ENCODE data around the gene LEUTX. TPM values are rescaled to one million over a fixed set of nuclear protein-coding genes. Genes with fewer than 3 reads are reported as not detected.
"Not testable (repeated sequence)": the region's sequence is repeated elsewhere in the genome, so short reads cannot be mapped to it uniquely, and the experiment has no call there.

LEUTX gene
- total RNA-seq, 2 donors from 2014 or later, result not detected

- H3K36me3 Mint-ChIP-seq, result no peaks in the 10 kb centered on the region
- DNase-seq (ENCODE audit: low spot score in 2 of 2) (no peak), ATAC-seq (peak in 1 of 2 donors; percentile 75)
- H3K27ac Mint-ChIP-seq, result no peak overlapping the region
- H3K9me3 Mint-ChIP-seq, result no peaks in the 10 kb centered on the region
Measured at GRCh38 chr19:39759457-39760184, 19.0 kb upstream of the LEUTX start.

- DNase-seq (ENCODE audit: low spot score in 2 of 2); H3K9me3 Mint-ChIP-seq: not testable (repeated sequence)
Measured at GRCh38 chr19:39761851-39762250, 16.8 kb upstream of the LEUTX start.

GRCh38 chr19:39765091-39766076, 13.3 kb upstream of the LEUTX start:
- Mint-ChIP-seq H3K9me3 (no peaks in the 10 kb centered on the region), H3K36me3 (peaks cover 0 to 6% of the 10 kb centered on the region in 2 donors), H3K27ac (no peak overlapping the region)
- DNase-seq (ENCODE audit: low spot score in 2 of 2) (peak in 1 of 2 donors; percentile 42), ATAC-seq (no peak)

More at GRCh38 chr19:39761851-39762250, 16.8 kb upstream of the LEUTX start:
- not testable (repeated sequence) for H3K27ac Mint-ChIP-seq, H3K36me3 Mint-ChIP-seq, ATAC-seq

DNA sequence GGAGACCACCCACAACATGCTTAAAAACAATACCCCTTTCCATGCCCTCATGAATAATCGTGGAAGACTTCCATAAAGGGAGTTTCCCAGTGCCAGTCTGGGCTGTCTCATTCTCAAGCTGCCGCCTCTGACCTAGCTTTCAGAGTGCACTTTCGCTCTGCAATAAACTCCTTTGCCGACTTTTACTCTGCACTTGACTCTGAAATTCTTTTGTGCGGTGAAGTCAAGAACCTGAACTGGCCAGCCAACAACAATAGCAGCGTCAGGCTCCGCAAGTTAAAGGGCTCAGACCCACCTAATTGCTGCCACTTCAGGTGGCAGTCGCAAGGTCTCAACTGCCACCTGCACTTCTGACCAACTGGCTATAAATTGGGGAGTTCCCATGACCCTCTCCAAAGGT, 10.3 kb upstream of the LEUTX start:
- Mint-ChIP-seq H3K9me3 (no peaks in the 10 kb centered on the region), H3K36me3 (peaks cover 0 to 6% of the 10 kb centered on the region in 2 donors), H3K27ac (no peak overlapping the region)
- ATAC-seq (peak in 1 of 2 donors; percentile 24), DNase-seq (ENCODE audit: low spot score in 2 of 2) (no peak)

DNA sequence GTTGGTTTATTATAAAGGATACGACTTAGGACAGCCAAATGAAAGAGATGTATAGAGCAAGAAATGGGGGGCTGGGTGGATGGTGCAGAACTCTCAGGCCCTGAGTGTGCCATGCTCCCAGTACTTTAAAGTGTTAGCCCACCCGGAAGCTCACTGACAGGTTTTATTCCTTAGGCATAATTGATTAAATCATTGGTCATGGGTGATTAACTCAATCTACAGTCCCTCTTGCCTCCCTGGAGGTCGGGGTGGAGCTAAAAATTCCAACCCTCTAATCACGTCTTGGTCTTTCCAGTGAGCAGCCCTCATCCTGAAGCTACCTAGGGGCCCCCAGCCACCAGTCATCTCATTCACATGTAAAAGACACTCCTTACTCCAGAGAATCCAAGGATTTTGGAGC, 9.9 kb upstream of the LEUTX start:
- no peak for ATAC-seq
- H3K36me3 Mint-ChIP-seq, result peaks cover 0 to 6% of the 10 kb centered on the region in 2 donors
- DNase-seq (ENCODE audit: low spot score in 2 of 2), result no peak
- no peak overlapping the region for H3K27ac Mint-ChIP-seq
- no peaks in the 10 kb centered on the region for H3K9me3 Mint-ChIP-seq

DNA sequence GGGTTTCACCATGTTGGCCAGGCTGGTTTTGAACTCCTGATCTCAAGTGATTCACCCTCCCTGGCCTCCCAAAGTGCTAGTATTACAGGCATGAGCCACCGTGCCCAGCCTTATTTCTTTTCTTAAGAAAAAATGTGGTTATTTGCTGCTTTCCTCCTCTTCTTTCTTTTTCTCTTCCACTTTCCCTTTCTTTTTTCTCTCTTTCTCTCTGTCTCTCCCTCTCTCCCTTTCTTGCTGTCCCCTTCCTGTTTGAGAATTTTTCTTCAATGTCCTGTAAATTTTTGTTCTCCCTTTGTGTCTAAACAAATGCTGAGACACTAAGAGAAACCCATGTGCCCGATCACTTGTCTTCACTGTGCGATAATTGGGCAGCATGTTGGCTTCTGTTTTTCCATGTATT, 2.2 kb downstream of the LEUTX start:
- no peak for ATAC-seq
- DNase-seq (ENCODE audit: low spot score in 2 of 2), result no peak
- Mint-ChIP-seq H3K9me3 (no peaks in the 10 kb centered on the region), H3K27ac (no peak overlapping the region), H3K36me3 (no peaks in the 10 kb centered on the region)

DNA sequence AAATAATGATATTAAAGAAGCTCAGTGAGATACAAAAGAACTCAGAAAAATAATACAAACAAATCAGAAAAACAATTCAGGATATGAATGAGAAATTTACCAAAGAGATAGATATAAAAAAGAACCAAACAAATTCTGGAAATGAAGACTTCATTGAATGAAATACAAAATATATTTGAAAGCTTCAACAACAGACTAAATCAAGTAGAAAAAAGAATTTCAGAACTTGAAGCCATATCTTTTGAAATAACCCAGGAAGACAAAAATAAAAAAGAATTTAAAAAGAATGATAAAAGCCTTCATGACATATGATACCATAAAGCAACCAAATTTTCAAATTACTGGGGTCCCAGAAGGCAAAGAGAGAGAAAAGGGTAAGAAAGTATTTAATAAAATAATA, 9.6 kb downstream of the LEUTX start:
- Mint-ChIP-seq H3K9me3 (peaks cover 5 to 6% of the 10 kb centered on the region in 2 donors), H3K36me3 (peaks cover 11 to 13% of the 10 kb centered on the region in 2 donors), H3K27ac (no peak overlapping the region)
- ATAC-seq, result no peak
- DNase-seq (ENCODE audit: low spot score in 2 of 2), result no peak

- Mint-ChIP-seq H3K36me3 (peaks cover 2 to 9% of the 10 kb centered on the region in 2 donors), H3K27ac (no peak overlapping the region), H3K9me3 (peaks cover 2 to 4% of the 10 kb centered on the region in 2 donors)
- ATAC-seq (peak; percentile 96 to 99), DNase-seq (ENCODE audit: low spot score in 2 of 2) (peak; percentile 81 to 83)
Measured at GRCh38 chr19:39792999-39793546, 14.4 kb downstream of the LEUTX start.

DNA sequence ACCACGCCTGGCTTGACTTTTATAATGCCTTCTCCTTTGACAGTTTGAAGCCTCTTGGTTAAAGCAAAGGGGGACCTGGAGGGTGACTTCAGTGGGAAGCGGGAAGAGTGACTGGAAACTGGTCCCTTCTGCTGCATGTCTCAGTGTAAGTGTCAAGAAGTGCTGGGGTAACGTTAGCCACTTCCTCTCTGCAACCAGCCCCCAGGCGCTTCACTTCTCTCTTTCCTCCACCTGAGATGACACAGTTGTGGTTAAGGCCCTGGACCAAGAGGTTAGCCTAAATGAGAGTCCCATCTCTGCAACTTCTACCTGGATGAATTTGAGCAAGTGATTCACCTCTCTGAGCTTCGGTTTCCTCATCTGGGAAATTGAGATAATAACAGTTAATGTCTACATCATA, 16.3 kb downstream of the LEUTX start:
- no peaks in the 10 kb centered on the region for H3K9me3 Mint-ChIP-seq
- no peak for DNase-seq (ENCODE audit: low spot score in 2 of 2)
- no peaks in the 10 kb centered on the region for H3K36me3 Mint-ChIP-seq
- ATAC-seq, result peak; percentile 42 to 56
- no peak overlapping the region for H3K27ac Mint-ChIP-seq

- Mint-ChIP-seq H3K9me3 (no peaks in the 10 kb centered on the region), H3K27ac (no peak overlapping the region), H3K36me3 (no peaks in the 10 kb centered on the region)
- ATAC-seq (no peak), DNase-seq (ENCODE audit: low spot score in 2 of 2) (no peak)
Measured at GRCh38 chr19:39796000-39796498, 17.4 kb downstream of the LEUTX start.

- Mint-ChIP-seq H3K36me3 (no peaks in the 10 kb centered on the region), H3K27ac (no peak overlapping the region), H3K9me3 (no peaks in the 10 kb centered on the region)
- no peak for ATAC-seq
- no peak for DNase-seq (ENCODE audit: low spot score in 2 of 2)
Measured at GRCh38 chr19:39797083-39797482, 18.4 kb downstream of the LEUTX start.

DNA sequence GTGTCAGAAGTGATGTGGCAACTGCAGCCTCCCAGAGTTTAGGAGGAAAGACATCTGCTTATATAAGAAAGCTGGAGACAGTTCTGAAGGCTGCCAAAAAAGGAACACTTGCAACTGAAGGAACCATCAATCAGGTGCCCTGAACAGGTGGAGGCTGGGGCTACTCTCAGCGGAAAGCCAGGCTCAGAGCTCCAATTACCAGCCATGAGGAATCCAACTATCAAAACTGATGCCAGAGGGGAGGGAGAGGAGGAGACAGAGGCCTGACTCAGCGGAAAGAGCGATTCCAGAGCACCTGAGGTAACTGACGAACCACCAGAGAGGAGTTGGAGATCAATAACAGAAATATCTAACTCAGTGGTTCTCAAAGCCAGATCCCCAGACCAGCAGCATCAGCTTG, 24.3 kb downstream of the LEUTX start:
- ATAC-seq (no peak), DNase-seq (ENCODE audit: low spot score in 2 of 2) (no peak)
- Mint-ChIP-seq H3K36me3 (no peaks in the 10 kb centered on the region), H3K9me3 (no peaks in the 10 kb centered on the region), H3K27ac (no peak overlapping the region)

DNA sequence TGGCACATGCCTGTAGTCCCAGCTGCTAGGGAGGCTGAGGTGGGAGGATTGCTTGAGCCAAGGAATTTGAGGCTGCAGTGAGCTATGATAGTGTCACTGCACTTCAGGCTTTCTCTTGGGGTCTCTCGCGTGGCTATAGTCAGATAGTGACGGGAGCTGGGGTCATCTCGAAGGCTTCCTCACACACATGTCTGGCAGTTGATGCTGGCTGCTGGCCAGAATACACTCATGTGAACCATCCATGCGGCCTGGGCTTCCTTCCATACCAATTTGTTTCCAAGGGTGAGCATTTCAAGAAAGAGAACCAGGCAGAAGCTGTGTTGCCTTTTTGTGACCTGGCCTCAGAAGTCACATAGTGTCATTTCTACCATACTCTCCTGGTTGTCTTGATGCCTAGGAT, 26.4 kb downstream of the LEUTX start:
- Mint-ChIP-seq H3K9me3 (no peaks in the 10 kb centered on the region), H3K36me3 (no peaks in the 10 kb centered on the region), H3K27ac (no peak overlapping the region)
- ATAC-seq (no peak), DNase-seq (ENCODE audit: low spot score in 2 of 2) (no peak)

GRCh38 chr19:39807846-39808364, 29.3 kb downstream of the LEUTX start:
- Mint-ChIP-seq H3K9me3 (no peaks in the 10 kb centered on the region), H3K36me3 (no peaks in the 10 kb centered on the region), H3K27ac (no peak overlapping the region)
- ATAC-seq (no peak), DNase-seq (ENCODE audit: low spot score in 2 of 2) (no peak)

GRCh38 chr19:39808688-39809087, 30.0 kb downstream of the LEUTX start:
- H3K9me3 Mint-ChIP-seq; DNase-seq (ENCODE audit: low spot score in 2 of 2); ATAC-seq; H3K36me3 Mint-ChIP-seq: not testable (repeated sequence)
- H3K27ac Mint-ChIP-seq, result peak overlapping the region in 1 of 2 donors; percentile 51

DNA sequence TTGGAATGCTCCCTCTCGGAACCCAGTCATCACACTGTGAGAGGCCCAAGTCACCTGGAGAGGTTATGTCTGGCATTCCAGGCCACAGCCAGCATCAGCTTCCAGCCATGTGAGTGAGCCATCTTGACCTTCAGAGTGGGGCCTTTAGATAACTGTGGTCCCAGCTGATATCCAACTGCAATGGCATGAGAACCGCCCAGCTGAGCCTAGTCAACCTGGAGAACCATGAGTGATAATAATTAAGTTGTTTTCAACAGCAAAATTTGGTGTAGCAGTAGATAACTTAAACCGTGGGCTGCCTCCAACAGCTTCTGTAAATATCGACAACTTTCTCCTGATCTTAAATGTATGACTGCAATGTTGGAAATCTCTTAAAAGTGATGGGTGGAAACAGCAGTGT, 30.7 kb downstream of the LEUTX start:
- H3K9me3 Mint-ChIP-seq, result no peaks in the 10 kb centered on the region
- ATAC-seq (no peak), DNase-seq (ENCODE audit: low spot score in 2 of 2) (no peak)
- no peaks in the 10 kb centered on the region for H3K36me3 Mint-ChIP-seq
- H3K27ac Mint-ChIP-seq, result no peak overlapping the region

DNA sequence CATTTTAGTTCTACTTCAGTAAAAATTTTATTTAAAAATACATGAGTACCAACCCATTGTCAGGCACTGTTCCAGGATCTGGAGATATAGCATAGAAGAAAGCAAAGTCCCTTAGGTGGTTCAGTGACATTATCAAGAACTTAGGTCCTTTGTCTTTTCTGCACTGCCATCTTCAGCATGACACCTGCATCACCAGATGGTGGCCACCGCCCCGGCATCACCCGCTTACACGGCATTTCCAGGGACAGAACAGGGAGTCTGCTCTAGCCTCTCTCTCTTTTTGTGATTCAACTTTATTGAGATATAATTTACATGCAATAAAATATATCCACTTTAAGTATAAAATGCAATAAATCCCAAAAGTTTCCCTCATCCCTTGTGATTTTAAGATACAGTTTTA, 31.8 kb downstream of the LEUTX start:
- Mint-ChIP-seq H3K36me3 (no peaks in the 10 kb centered on the region), H3K27ac (no peak overlapping the region), H3K9me3 (no peaks in the 10 kb centered on the region)
- ATAC-seq (no peak), DNase-seq (ENCODE audit: low spot score in 2 of 2) (no peak)

All from activated naive CD4-positive, alpha-beta T cell treated with anti-CD3 and anti-CD28 coated beads, Interleukin-2, amount 50 U/mL, for 72 hours (primary cell).